NCI-H187 (cell line): Measurements from ENCODE around the gene NTSR1.

ENCODE experiments used
- DNase-seq, 2 experiments: peaks; one replicate each; lab custom pipeline; 2025; lab: John Stamatoyannopoulos, UW

The NTSR1 gene

GRCh38 chr20:62709537-62709905 is 885 bp downstream of the NTSR1 start:
- DNase-seq = no peak

GRCh38 chr20:62710221-62710885 is 1.7 kb downstream of the NTSR1 start:
- no peak for DNase-seq

- DNase-seq = no peak
Observed at GRCh38 chr20:62710886-62711702, 2.5 kb downstream of the NTSR1 start.

- peak in 1 of 2 experiments; percentile 47 for DNase-seq
Observed at GRCh38 chr20:62711703-62712101, 3.1 kb downstream of the NTSR1 start.

GRCh38 chr20:62712606-62713005 is 4.0 kb downstream of the NTSR1 start:
- DNase-seq = no peak

- DNase-seq = no peak
Observed at GRCh38 chr20:62714006-62714405, 5.4 kb downstream of the NTSR1 start.

GRCh38 chr20:62714799-62715198 is 6.2 kb downstream of the NTSR1 start:
- no peak for DNase-seq

GRCh38 chr20:62715201-62715600 is 6.6 kb downstream of the NTSR1 start:
- DNase-seq = no peak

- no peak for DNase-seq
Observed at GRCh38 chr20:62716198-62716940, 7.7 kb downstream of the NTSR1 start.

- DNase-seq = no peak
Observed at GRCh38 chr20:62716941-62717310, 8.3 kb downstream of the NTSR1 start.

GRCh38 chr20:62717933-62718332 is 9.3 kb downstream of the NTSR1 start:
- DNase-seq = no peak

GRCh38 chr20:62718546-62718945 is 9.9 kb downstream of the NTSR1 start:
- no peak for DNase-seq

GRCh38 chr20:62719250-62719935 is 10.8 kb downstream of the NTSR1 start:
- DNase-seq = no peak

GRCh38 chr20:62721511-62722370 is 13.1 kb downstream of the NTSR1 start:
- no peak for DNase-seq

- no peak for DNase-seq
Observed at GRCh38 chr20:62722627-62723026, 14.0 kb downstream of the NTSR1 start.

GRCh38 chr20:62723351-62723750 is 14.7 kb downstream of the NTSR1 start:
- no peak for DNase-seq

- no peak for DNase-seq
Observed at GRCh38 chr20:62723768-62724450, 15.3 kb downstream of the NTSR1 start.

- no peak for DNase-seq
Observed at GRCh38 chr20:62724692-62725595, 16.3 kb downstream of the NTSR1 start.

- DNase-seq = no peak
Observed at GRCh38 chr20:62725596-62726268, 17.1 kb downstream of the NTSR1 start.
